Measurements from ENCODE around the gene BRAT1.
"Not testable (repeated sequence)": the region's sequence is repeated elsewhere in the genome, so short reads cannot be mapped to it uniquely, and the experiment has no call there.

GRCh38 chr7:2589941-2590340, 34.6 kb upstream of the BRAT1 start:
- TF ChIP-seq CTCF (conservative IDR thresholded peaks at IDR 0.05); ZFX (IDR thresholded peaks at IDR 0.05): not testable (repeated sequence)
